ENCODE results near the gene RMI2.

Gene RMI2

DNA sequence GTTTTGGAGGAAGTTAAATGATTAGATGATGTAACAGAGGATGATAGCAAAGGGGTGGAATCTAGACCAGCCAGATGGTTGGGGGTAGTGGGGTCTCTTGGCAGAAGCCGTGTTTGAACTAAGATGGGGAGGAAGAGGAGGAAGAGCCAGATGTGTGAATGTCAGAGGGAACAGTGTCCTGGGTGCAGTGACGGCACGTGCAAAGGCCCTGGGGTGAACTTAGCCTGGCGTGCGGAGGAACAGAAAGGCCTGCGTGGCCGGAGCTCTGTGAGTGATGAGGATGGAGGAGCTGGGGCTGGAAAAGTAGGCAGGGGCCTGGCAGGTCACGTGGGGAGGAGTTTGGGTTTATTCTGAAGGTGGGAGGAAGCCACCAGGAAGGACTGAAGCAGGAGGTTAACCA is 26.4 kb upstream of the RMI2 start:
- H3K14ac ChIP-seq (ENCODE audit: low read length), result peak overlapping the region; percentile 6
- H3K4me2 ChIP-seq (ENCODE audit: low read length), result no peak overlapping the region
- H3K4ac ChIP-seq (ENCODE audit: low read depth, low read length), result no peak overlapping the region
- H3K9ac ChIP-seq (ENCODE audit: low read length), result no peak overlapping the region
- no peak overlapping the region for H3K23ac ChIP-seq (ENCODE audit: low read length)
- no peak for DNase-seq
- no CpG with 5 or more reads among the region's 8 CpGs for WGBS (ENCODE audit: extremely low coverage, insufficient coverage, insufficient read length)
- H2AFZ ChIP-seq (ENCODE audit: insufficient read depth, low read length, poor library complexity), result no peak overlapping the region
- peaks cover 2% of the 10 kb centered on the region for H3K79me2 ChIP-seq (ENCODE audit: control insufficient read depth, insufficient read depth, low read length, poor library complexity)
- H3K4me3 ChIP-seq (ENCODE audit: low read depth, low read length), result no peak overlapping the region
- peak overlapping the region; percentile 11 for H2AK5ac ChIP-seq (ENCODE audit: low read length)
- no peaks in the 10 kb centered on the region for H3K36me3 ChIP-seq (ENCODE audit: control insufficient read depth in 1 of 2, insufficient read depth in 2 of 2, low read length in 2 of 2)
- H4K8ac ChIP-seq (ENCODE audit: low read depth, low read length), result no peak overlapping the region
- peaks cover 26% of the 10 kb centered on the region for H3K79me1 ChIP-seq (ENCODE audit: low read length)
- H2BK12ac ChIP-seq (ENCODE audit: low read length), result peak overlapping the region; percentile 37
- peak overlapping the region; percentile 4 for H2BK5ac ChIP-seq (ENCODE audit: low read depth, low read length, poor library complexity)
- no peaks in the 10 kb centered on the region for H3K9me3 ChIP-seq (ENCODE audit: insufficient read depth, low read depth, low read length)
- H2BK120ac ChIP-seq (ENCODE audit: insufficient read depth, low read length, poor library complexity), result peak overlapping the region; percentile 60
- peak overlapping the region; percentile 33 for H3K18ac ChIP-seq (ENCODE audit: low read length)
- H4K91ac ChIP-seq (ENCODE audit: low read depth, low read length), result peak overlapping the region; percentile 10
- H4K12ac ChIP-seq (ENCODE audit: low read depth, low read length), result no peak overlapping the region
- H3K4me1 ChIP-seq (ENCODE audit: control insufficient read depth in 1 of 2, insufficient read depth in 2 of 2, low read length in 2 of 2), result peaks cover 28 to 39% of the 10 kb centered on the region in 2 experiments
- H3K27ac ChIP-seq (ENCODE audit: low read depth, low read length), result no peak overlapping the region
- no peaks in the 10 kb centered on the region for H3K27me3 ChIP-seq (ENCODE audit: insufficient read depth, low read length)

DNA sequence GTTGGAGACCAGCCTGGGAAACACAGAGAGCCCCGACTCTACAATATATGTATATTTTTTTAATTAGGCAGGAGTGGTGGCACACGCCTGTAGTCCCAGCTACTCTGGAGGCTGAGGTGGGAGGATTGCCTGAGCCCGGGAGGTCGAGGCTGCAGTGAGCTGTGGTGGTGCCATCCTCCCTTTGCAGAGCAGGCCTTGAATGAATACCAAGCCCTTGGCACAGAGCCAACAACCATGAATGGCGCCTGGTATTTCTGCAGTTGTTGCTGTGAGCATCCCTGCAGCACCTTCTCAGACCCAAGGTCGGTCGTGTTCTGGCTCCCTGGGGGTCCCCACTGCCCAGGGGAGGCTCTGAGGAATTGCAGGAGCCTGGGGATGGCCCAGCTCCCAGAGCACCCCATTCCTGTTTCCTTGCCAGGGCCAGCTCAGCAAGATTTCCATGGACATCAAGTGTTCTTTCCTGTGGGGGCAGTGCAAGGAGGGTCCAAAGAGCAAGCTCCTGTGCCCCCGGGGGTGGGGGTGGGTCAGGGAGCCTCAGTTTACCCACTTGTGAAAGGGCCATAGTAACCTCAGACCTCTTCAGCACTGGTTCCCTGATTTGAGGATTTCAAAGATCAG is 25.6 kb upstream of the RMI2 start:
- Histone ChIP-seq H2BK5ac (ENCODE audit: low read depth, low read length, poor library complexity) (no peak overlapping the region), H3K9me3 (ENCODE audit: insufficient read depth, low read depth, low read length) (no peaks in the 10 kb centered on the region), H4K12ac (ENCODE audit: low read depth, low read length) (no peak overlapping the region), H3K4ac (ENCODE audit: low read depth, low read length) (no peak overlapping the region), H3K18ac (ENCODE audit: low read length) (no peak overlapping the region), H4K91ac (ENCODE audit: low read depth, low read length) (peak overlapping the region; percentile 34), H3K4me3 (ENCODE audit: low read depth, low read length) (no peak overlapping the region), H2AK5ac (ENCODE audit: low read length) (peak overlapping the region; percentile 22), H2AFZ (ENCODE audit: insufficient read depth, low read length, poor library complexity) (no peak overlapping the region), H3K27me3 (ENCODE audit: insufficient read depth, low read length) (no peaks in the 10 kb centered on the region), H2BK12ac (ENCODE audit: low read length) (peak overlapping the region; percentile 45), H3K4me1 (ENCODE audit: control insufficient read depth in 1 of 2, insufficient read depth in 2 of 2, low read length in 2 of 2) (peaks cover 21 to 32% of the 10 kb centered on the region in 2 experiments), H3K23ac (ENCODE audit: low read length) (no peak overlapping the region), H3K79me1 (ENCODE audit: low read length) (peaks cover 19% of the 10 kb centered on the region), H3K79me2 (ENCODE audit: control insufficient read depth, insufficient read depth, low read length, poor library complexity) (peaks cover 2% of the 10 kb centered on the region), H3K14ac (ENCODE audit: low read length) (no peak overlapping the region), H3K36me3 (ENCODE audit: control insufficient read depth in 1 of 2, insufficient read depth in 2 of 2, low read length in 2 of 2) (no peaks in the 10 kb centered on the region), H3K27ac (ENCODE audit: low read depth, low read length) (no peak overlapping the region), H3K9ac (ENCODE audit: low read length) (no peak overlapping the region), H3K4me2 (ENCODE audit: low read length) (no peak overlapping the region), H2BK120ac (ENCODE audit: insufficient read depth, low read length, poor library complexity) (no peak overlapping the region), H4K8ac (ENCODE audit: low read depth, low read length) (no peak overlapping the region)
- WGBS (ENCODE audit: extremely low coverage, insufficient coverage, insufficient read length), result no CpG with 5 or more reads among the region's 8 CpGs
- DNase-seq, result no peak

DNA sequence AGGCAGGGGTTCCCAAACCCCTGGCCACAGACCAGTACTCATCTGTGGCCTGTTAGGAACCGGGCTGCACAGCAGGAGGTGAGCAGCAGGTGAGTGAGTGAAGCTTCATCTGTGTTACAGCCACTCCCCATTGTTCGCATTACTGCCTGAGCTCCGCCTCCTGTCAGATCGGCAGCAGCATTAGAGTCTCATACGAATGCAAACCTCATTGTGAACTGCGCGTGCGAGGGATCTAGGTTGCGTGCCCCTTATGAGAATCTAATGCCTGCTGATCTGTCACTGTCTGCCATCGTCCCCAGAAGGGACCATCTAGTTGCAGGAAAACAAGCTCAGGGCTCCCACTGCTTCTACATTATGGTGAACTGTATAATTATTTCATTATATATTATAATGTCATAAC is 25.1 kb upstream of the RMI2 start:
- Histone ChIP-seq H3K27ac (ENCODE audit: low read depth, low read length) (no peak overlapping the region), H3K14ac (ENCODE audit: low read length) (no peak overlapping the region), H3K36me3 (ENCODE audit: control insufficient read depth in 1 of 2, insufficient read depth in 2 of 2, low read length in 2 of 2) (no peaks in the 10 kb centered on the region), H2BK5ac (ENCODE audit: low read depth, low read length, poor library complexity) (no peak overlapping the region), H3K18ac (ENCODE audit: low read length) (no peak overlapping the region), H3K4me1 (ENCODE audit: control insufficient read depth in 1 of 2, insufficient read depth in 2 of 2, low read length in 2 of 2) (peaks cover 19 to 28% of the 10 kb centered on the region in 2 experiments), H4K91ac (ENCODE audit: low read depth, low read length) (no peak overlapping the region), H3K79me2 (ENCODE audit: control insufficient read depth, insufficient read depth, low read length, poor library complexity) (peaks cover 2% of the 10 kb centered on the region), H2AK5ac (ENCODE audit: low read length) (no peak overlapping the region), H2BK12ac (ENCODE audit: low read length) (no peak overlapping the region), H3K9me3 (ENCODE audit: insufficient read depth, low read depth, low read length) (no peaks in the 10 kb centered on the region), H3K9ac (ENCODE audit: low read length) (no peak overlapping the region), H3K4me3 (ENCODE audit: low read depth, low read length) (no peak overlapping the region), H2BK120ac (ENCODE audit: insufficient read depth, low read length, poor library complexity) (no peak overlapping the region), H2AFZ (ENCODE audit: insufficient read depth, low read length, poor library complexity) (no peak overlapping the region), H3K27me3 (ENCODE audit: insufficient read depth, low read length) (no peaks in the 10 kb centered on the region), H4K12ac (ENCODE audit: low read depth, low read length) (no peak overlapping the region), H4K8ac (ENCODE audit: low read depth, low read length) (no peak overlapping the region), H3K4me2 (ENCODE audit: low read length) (no peak overlapping the region), H3K23ac (ENCODE audit: low read length) (no peak overlapping the region), H3K79me1 (ENCODE audit: low read length) (peaks cover 16% of the 10 kb centered on the region), H3K4ac (ENCODE audit: low read depth, low read length) (no peak overlapping the region)
- WGBS (ENCODE audit: extremely low coverage, insufficient coverage, insufficient read length), result no CpG with 5 or more reads among the region's 10 CpGs
- DNase-seq, result no peak

GRCh38 chr16:11321662-11322061 is 23.6 kb upstream of the RMI2 start:
- Histone ChIP-seq H3K4ac (ENCODE audit: low read depth, low read length) (no peak overlapping the region), H3K4me2 (ENCODE audit: low read length) (no peak overlapping the region), H3K9me3 (ENCODE audit: insufficient read depth, low read depth, low read length) (no peaks in the 10 kb centered on the region), H3K79me1 (ENCODE audit: low read length) (peaks cover 5% of the 10 kb centered on the region), H3K14ac (ENCODE audit: low read length) (no peak overlapping the region), H2BK5ac (ENCODE audit: low read depth, low read length, poor library complexity) (no peak overlapping the region), H4K8ac (ENCODE audit: low read depth, low read length) (no peak overlapping the region), H3K4me3 (ENCODE audit: low read depth, low read length) (no peak overlapping the region), H3K23ac (ENCODE audit: low read length) (no peak overlapping the region), H2AK5ac (ENCODE audit: low read length) (no peak overlapping the region), H2BK12ac (ENCODE audit: low read length) (no peak overlapping the region), H3K79me2 (ENCODE audit: control insufficient read depth, insufficient read depth, low read length, poor library complexity) (no peaks in the 10 kb centered on the region), H3K27me3 (ENCODE audit: insufficient read depth, low read length) (no peaks in the 10 kb centered on the region), H3K36me3 (ENCODE audit: control insufficient read depth in 1 of 2, insufficient read depth in 2 of 2, low read length in 2 of 2) (no peaks in the 10 kb centered on the region), H3K4me1 (ENCODE audit: control insufficient read depth in 1 of 2, insufficient read depth in 2 of 2, low read length in 2 of 2) (peaks cover 11 to 14% of the 10 kb centered on the region in 2 experiments), H3K18ac (ENCODE audit: low read length) (no peak overlapping the region), H3K9ac (ENCODE audit: low read length) (no peak overlapping the region), H2AFZ (ENCODE audit: insufficient read depth, low read length, poor library complexity) (no peak overlapping the region), H4K91ac (ENCODE audit: low read depth, low read length) (no peak overlapping the region), H4K12ac (ENCODE audit: low read depth, low read length) (no peak overlapping the region), H3K27ac (ENCODE audit: low read depth, low read length) (no peak overlapping the region), H2BK120ac (ENCODE audit: insufficient read depth, low read length, poor library complexity) (no peak overlapping the region)
- no peak for DNase-seq
- no CpG with 5 or more reads among the region's 5 CpGs for WGBS (ENCODE audit: extremely low coverage, insufficient coverage, insufficient read length)

Measured in trophoblast cell (in vitro differentiated cells and primary cell).